ENCODE results near the gene KIAA1549.
"Not testable (repeated sequence)": the region's sequence is repeated elsewhere in the genome, so short reads cannot be mapped to it uniquely, and the experiment has no call there.

The KIAA1549 gene

GRCh38 chr7:138843632-138844580 lies 137.3 kb downstream of the KIAA1549 start:
- DNase-seq = no peak

- DNase-seq = peak; percentile 54
Observed at GRCh38 chr7:138842111-138842510, 139.1 kb downstream of the KIAA1549 start.

GRCh38 chr7:138838166-138838565 lies 143.0 kb downstream of the KIAA1549 start:
- DNase-seq = no peak

GRCh38 chr7:138837627-138838026 lies 143.6 kb downstream of the KIAA1549 start:
- DNase-seq = no peak

GRCh38 chr7:138835087-138835486 lies 146.1 kb downstream of the KIAA1549 start:
- DNase-seq = no peak

GRCh38 chr7:138834583-138834982 lies 146.6 kb downstream of the KIAA1549 start:
- DNase-seq = no peak

GRCh38 chr7:138833596-138833995 lies 147.6 kb downstream of the KIAA1549 start:
- DNase-seq = no peak

- DNase-seq = no peak
Observed at GRCh38 chr7:138832966-138833365, 148.2 kb downstream of the KIAA1549 start.

- no peak for DNase-seq
Observed at GRCh38 chr7:138829335-138829734, 151.9 kb downstream of the KIAA1549 start.

GRCh38 chr7:138828302-138828701 lies 152.9 kb downstream of the KIAA1549 start:
- DNase-seq = no peak

GRCh38 chr7:138825049-138825721 lies 156.0 kb downstream of the KIAA1549 start:
- DNase-seq = no peak

- no peak for DNase-seq
Observed at GRCh38 chr7:138822867-138823535, 158.2 kb downstream of the KIAA1549 start.

- no peak for DNase-seq
Observed at GRCh38 chr7:138821912-138822311, 159.3 kb downstream of the KIAA1549 start.

- DNase-seq = no peak
Observed at GRCh38 chr7:138819625-138820024, 161.6 kb downstream of the KIAA1549 start.

GRCh38 chr7:138816650-138817049 lies 164.5 kb downstream of the KIAA1549 start:
- no peak for DNase-seq

- DNase-seq = no peak
Observed at GRCh38 chr7:138814816-138815332, 166.3 kb downstream of the KIAA1549 start.

- DNase-seq = no peak
Observed at GRCh38 chr7:138813945-138814344, 167.2 kb downstream of the KIAA1549 start.

GRCh38 chr7:138811327-138811726 lies 169.9 kb downstream of the KIAA1549 start:
- not testable (repeated sequence) for DNase-seq

GRCh38 chr7:138809346-138809745 lies 171.8 kb downstream of the KIAA1549 start:
- DNase-seq = no peak

- DNase-seq = no peak
Observed at GRCh38 chr7:138804618-138805017, 176.6 kb downstream of the KIAA1549 start.

- DNase-seq = no peak
Observed at GRCh38 chr7:138802706-138803105, 178.5 kb downstream of the KIAA1549 start.

- DNase-seq = no peak
Observed at GRCh38 chr7:138801256-138801655, 179.9 kb downstream of the KIAA1549 start.

GRCh38 chr7:138799336-138800000 lies 181.7 kb downstream of the KIAA1549 start:
- no peak for DNase-seq
